SK-N-SH (cell line): ENCODE results near the gene ABITRAM. TPM values are rescaled to one million over a fixed set of nuclear protein-coding genes. Genes with fewer than 3 reads are reported as not detected.
"Not testable (repeated sequence)": the region's sequence is repeated elsewhere in the genome, so short reads cannot be mapped to it uniquely, and the experiment has no call there.

Experiments used
- CTCF ChIA-PET: fragments of 300-600, 350-600 bp; formaldehyde crosslinking; extraction: SDS; loops from one replicate; lab custom pipeline; 2021; lab: Yijun Ruan, JAX
- POLR2A ChIA-PET: fragments of 350-600 bp; sonication (Branson Sonifier 250); formaldehyde crosslinking; extraction: SDS; loops from one replicate; lab custom pipeline; 2020; ENCODE audit warnings: antibody characterized with exemption, inconsistent platforms; lab: Yijun Ruan, JAX
- DNase-seq: peaks from one replicate; pipeline ENCODE4 v3.0.0; 2012
- H2AFZ ChIP-seq: fragments of 200-600 bp; sonication (generic); 2 replicates; pipeline ENCODE4 v1.8.1; 2016; ENCODE audit warnings: antibody characterized with exemption, mild to moderate bottlenecking, low read depth
- H3F3A ChIP-seq: fragments of 200-600 bp; sonication (generic); replicated peaks from 2 replicates; pipeline ENCODE3; 2016; ENCODE audit warnings: antibody characterized with exemption, mild to moderate bottlenecking; ENCODE audit not compliant: insufficient read depth
- H3K27ac ChIP-seq, 2 experiments: fragments of 200-500 bp in 1 of 2; fragments of 200-600 bp in 1 of 2; sonication (Bioruptor generic) in 1 of 2; sonication (generic), shearing (Covaris generic) in 1 of 2; 2 replicates each; pipeline versions ENCODE4 v1.5.1 to v1.6.1; 2014 to 2016; ENCODE audit warnings: low read depth in 2 of 2, inconsistent platforms in 1 of 2, low read length in 1 of 2, mild to moderate bottlenecking in 1 of 2, mixed read lengths in 1 of 2
- H3K27me3 ChIP-seq: fragments of 200-600 bp; sonication (generic), shearing (Covaris generic); 2 replicates; pipeline ENCODE4 v1.6.1; 2016; ENCODE audit warnings: mixed run types; ENCODE audit not compliant: insufficient read depth
- H3K36me3 ChIP-seq, 2 experiments: fragments of 200-500 bp in 1 of 2; fragments of 200-600 bp in 1 of 2; sonication (Bioruptor generic) in 1 of 2; sonication (generic) in 1 of 2; replicated peaks in 1 of 2; 2 replicates each; pipeline versions ENCODE3 to v1.5.1; 2014 to 2016; ENCODE audit warnings: low read length in 1 of 2, mild to moderate bottlenecking in 1 of 2; ENCODE audit not compliant: insufficient read depth in 2 of 2, control insufficient read depth in 1 of 2
- H3K4me1 ChIP-seq, 2 experiments: fragments of 200-500 bp in 1 of 2; fragments of 200-600 bp in 1 of 2; sonication (Bioruptor generic) in 1 of 2; sonication (generic), shearing (Covaris generic) in 1 of 2; 2 replicates each; pipeline versions ENCODE4 v1.5.1 to v1.6.1; 2014 to 2016; ENCODE audit warnings: low read depth in 1 of 2, low read length in 1 of 2, mixed run types in 1 of 2; ENCODE audit not compliant: insufficient read depth in 2 of 2, control insufficient read depth in 1 of 2
- H3K4me2 ChIP-seq: fragments of 200-600 bp; sonication (generic), shearing (Covaris generic); 2 replicates; pipeline ENCODE4 v1.6.1; 2017; ENCODE audit warnings: mixed run types
- H3K4me3 ChIP-seq, 2 experiments: fragments of 200-500 bp in 1 of 2; fragments of 200-600 bp in 1 of 2; sonication (Bioruptor generic) in 1 of 2; sonication (generic), shearing (Covaris generic) in 1 of 2; 2 replicates each; pipeline versions ENCODE4 v1.5.1 to v1.8.1; 2014 to 2016; ENCODE audit warnings: low read depth in 2 of 2, inconsistent platforms in 1 of 2, low read length in 1 of 2, mild to moderate bottlenecking in 1 of 2, mixed read lengths in 1 of 2, moderate library complexity in 1 of 2
- H3K79me2 ChIP-seq: fragments of 200-600 bp; sonication (generic); 2 replicates; pipeline ENCODE4 v1.8.1; 2017; ENCODE audit warnings: mild to moderate bottlenecking; ENCODE audit not compliant: insufficient read depth
- H3K9ac ChIP-seq: fragments of 200-600 bp; sonication (generic); 2 replicates; pipeline ENCODE4 v1.6.1; 2017; ENCODE audit warnings: mixed run types
- H3K9me2 ChIP-seq: fragments of 200-600 bp; sonication (generic); 2 replicates; pipeline ENCODE4 v1.6.1; 2017; ENCODE audit warnings: mixed run types
- H3K9me3 ChIP-seq: fragments of 200-600 bp; sonication (generic); 2 replicates; pipeline ENCODE4 v1.6.1; 2017; ENCODE audit warnings: mixed run types, mild to moderate bottlenecking, moderate library complexity
- H4K20me1 ChIP-seq: fragments of 200-600 bp; sonication (generic); 2 replicates; pipeline ENCODE4 v1.6.1; 2017; ENCODE audit warnings: mild to moderate bottlenecking, mixed run types; ENCODE audit not compliant: insufficient read depth
- EP300 ChIP-seq, 2 experiments: IDR thresholded peaks; 2 replicates each; pipeline versions ENCODE4 v1.4.0 to v1.6.1; 2012; ENCODE audit warnings: borderline replicate concordance in 1 of 2, low read depth in 1 of 2, low read length in 1 of 2
- JUND ChIP-seq: IDR thresholded peaks from 2 replicates; pipeline ENCODE4 v1.4.0; 2012
- NFIC ChIP-seq: IDR thresholded peaks from 2 replicates; pipeline ENCODE4 v1.4.0; 2012; ENCODE audit warnings: borderline replicate concordance
- RAD21 ChIP-seq: IDR thresholded peaks from 2 replicates; pipeline ENCODE4 v1.6.1; 2012; ENCODE audit warnings: mild to moderate bottlenecking, low read length
- WGBS: methylation state at CpG from one replicate; pipeline ENCODE4 v1.1.6; 2017; ENCODE audit warnings: low lambda C conversion rate; 5-methylcytosine and 5-hydroxymethylcytosine counted together
- polyA plus RNA-seq, 3 experiments: library from polyadenylated mRNA; depleted of rRNA; stranded (reverse); fragments of >200 nt; gene quantifications; 2 replicates each; pipeline ENCODE4 v1.2.3, GENCODE V29; 2012
- TF ChIP-seq, protein P1 (sequence below): fragments of 200-600 bp; sonication (generic); IDR thresholded peaks from 2 replicates; pipeline ENCODE4 v1.6.1; 2017; ENCODE audit warnings: antibody characterized with exemption, mild to moderate bottlenecking, moderate library complexity

Gene ABITRAM
- polyA plus RNA-seq, 1 of the 3 experiments (the other 2 are of a cell fraction), result 13.9 TPM

DNA sequence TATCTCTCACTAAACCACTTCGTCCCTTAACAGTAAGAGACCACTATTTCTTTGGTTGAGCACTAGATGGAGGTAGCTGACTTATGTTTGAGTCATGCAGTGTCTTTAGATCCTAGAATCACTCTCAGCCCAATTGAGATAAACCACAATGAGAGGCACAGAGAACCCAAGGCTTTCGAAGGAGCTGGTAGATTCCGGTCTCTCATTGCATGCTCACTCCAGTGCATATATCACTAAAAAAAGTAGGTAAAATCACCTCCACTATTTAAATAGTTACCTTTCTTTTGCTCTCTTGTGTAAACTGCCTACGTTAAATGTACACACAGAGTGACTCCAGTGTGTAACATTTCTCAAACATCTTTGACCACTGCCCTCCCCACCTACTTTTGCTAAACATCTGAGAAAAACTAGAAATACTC lies 44.5 kb upstream of the ABITRAM start:
- Histone ChIP-seq H2AFZ (no peak overlapping the region), H3K9me3 (no peaks in the 10 kb centered on the region), H3K4me2 (no peak overlapping the region), H3K9ac (no peak overlapping the region), H4K20me1 (no peaks in the 10 kb centered on the region), H3K4me3 (no peak overlapping the region), H3K9me2 (no peaks in the 10 kb centered on the region), H3K36me3 (peaks cover 41 to 85% of the 10 kb centered on the region in 2 experiments), H3K4me1 (no peaks in the 10 kb centered on the region), H3K27me3 (no peaks in the 10 kb centered on the region), H3K79me2 (no peaks in the 10 kb centered on the region), H3K27ac (no peak overlapping the region), H3F3A (no peaks in the 10 kb centered on the region)
- TF ChIP-seq RAD21 (peak; percentile 50; the same call in 1 of the 2 replicates), NFIC (no peak)
- TF ChIP-seq, protein P1, sequence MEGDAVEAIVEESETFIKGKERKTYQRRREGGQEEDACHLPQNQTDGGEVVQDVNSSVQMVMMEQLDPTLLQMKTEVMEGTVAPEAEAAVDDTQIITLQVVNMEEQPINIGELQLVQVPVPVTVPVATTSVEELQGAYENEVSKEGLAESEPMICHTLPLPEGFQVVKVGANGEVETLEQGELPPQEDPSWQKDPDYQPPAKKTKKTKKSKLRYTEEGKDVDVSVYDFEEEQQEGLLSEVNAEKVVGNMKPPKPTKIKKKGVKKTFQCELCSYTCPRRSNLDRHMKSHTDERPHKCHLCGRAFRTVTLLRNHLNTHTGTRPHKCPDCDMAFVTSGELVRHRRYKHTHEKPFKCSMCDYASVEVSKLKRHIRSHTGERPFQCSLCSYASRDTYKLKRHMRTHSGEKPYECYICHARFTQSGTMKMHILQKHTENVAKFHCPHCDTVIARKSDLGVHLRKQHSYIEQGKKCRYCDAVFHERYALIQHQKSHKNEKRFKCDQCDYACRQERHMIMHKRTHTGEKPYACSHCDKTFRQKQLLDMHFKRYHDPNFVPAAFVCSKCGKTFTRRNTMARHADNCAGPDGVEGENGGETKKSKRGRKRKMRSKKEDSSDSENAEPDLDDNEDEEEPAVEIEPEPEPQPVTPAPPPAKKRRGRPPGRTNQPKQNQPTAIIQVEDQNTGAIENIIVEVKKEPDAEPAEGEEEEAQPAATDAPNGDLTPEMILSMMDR, result peak; percentile 46
- DNase-seq, result no peak
- WGBS, result 93% methylated on average over 4 of the region's 4 CpGs
- ChIA-PET CTCF (interaction anchor here (0.8 to 1.6 kb wide), 4 partner anchors 10 to 433 kb away, joined by 3 to 7 read pairs (median 3); no protein-coding TSS in a partner anchor), POLR2A (no interaction called here)

DNA sequence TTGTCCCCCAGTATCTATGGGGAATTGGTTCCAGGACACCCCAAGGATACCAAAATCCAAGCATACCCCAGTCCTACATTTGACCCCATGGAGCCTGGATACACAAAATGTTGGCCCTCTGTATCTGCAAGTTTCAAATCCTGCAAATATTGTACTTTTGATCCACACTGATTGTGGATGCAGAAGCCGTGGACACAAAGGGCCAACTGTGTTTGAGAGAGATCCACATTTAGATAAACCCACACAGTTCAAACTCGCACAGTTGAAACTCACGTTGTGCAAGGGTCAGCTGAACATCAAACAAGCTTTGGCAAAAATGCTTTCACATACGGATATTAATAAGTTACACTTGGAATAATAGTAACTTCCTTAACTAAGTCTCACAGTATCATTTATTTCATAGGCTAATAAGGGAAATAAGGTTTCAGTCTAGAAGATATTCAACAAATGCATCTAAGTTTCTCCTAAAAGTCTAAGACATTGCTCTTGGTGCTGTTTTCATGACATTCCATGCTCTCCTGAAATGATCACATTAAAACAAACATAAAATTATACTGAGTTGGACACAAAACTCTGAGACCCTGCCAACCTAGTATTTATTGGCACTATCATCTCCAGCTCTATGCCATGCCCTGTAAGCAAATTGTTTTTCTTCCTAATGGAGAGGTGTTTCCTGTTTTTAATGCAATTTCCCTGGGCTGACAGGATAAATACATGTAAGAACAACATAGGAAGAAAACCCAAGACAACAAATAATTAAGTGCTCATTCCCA lies 39.8 kb upstream of the ABITRAM start:
- Histone ChIP-seq H3K9ac (no peak overlapping the region), H3K9me2 (no peaks in the 10 kb centered on the region), H3K4me3 (no peak overlapping the region), H3K27me3 (no peaks in the 10 kb centered on the region), H3K79me2 (no peaks in the 10 kb centered on the region), H3K27ac (no peak overlapping the region), H3K4me1 (no peaks in the 10 kb centered on the region), H3K4me2 (no peak overlapping the region), H2AFZ (no peak overlapping the region)
- CTCF ChIA-PET, result no interaction called here
- TF ChIP-seq JUND, result no peak
- TF ChIP-seq, all 33 proteins: peak for 0
- DNase-seq, result no peak
- POLR2A ChIA-PET, result no interaction called here
- 85% methylated on average over 4 of the region's 4 CpGs for WGBS
- Histone ChIP-seq H3F3A (no peaks in the 10 kb centered on the region), H4K20me1 (no peaks in the 10 kb centered on the region), H3K9me3 (no peaks in the 10 kb centered on the region), H3K36me3 (peaks cover 55 to 91% of the 10 kb centered on the region in 2 experiments)

DNA sequence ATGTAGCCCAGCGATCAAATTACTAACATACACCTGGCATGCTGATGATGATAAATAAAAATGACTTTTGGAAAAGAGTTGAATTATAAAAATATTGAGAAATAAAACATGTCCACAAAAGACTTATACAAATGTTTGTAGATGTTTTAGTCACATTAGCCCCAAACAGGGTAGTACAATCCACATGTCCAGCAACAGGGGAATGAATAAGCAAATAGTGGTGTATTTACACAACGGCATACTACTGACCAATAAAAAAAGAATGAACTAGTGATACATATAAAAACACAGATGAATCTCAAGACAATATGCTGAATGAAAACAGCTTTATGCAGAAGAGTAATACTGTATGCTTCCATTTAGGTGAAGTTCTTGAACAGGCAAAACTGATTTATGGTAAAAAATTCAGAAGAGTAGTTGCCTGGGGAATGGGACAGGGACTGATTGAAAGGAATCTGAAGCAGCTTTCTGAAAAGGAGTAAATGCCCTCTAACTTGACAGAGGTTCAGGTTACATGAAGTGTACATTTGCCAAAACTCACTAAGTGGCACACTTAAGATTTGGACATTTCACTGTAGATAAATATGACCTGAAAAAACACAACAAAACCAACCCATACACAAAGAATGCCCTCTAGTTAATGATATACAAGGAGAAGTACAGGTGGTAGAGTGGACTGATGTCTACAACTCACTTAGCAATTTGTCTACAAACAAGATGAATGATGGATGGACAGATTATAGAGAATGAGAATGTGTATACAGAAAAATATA lies 36.7 kb upstream of the ABITRAM start:
- WGBS, result 98% methylated on average over 2 of the region's 2 CpGs
- POLR2A ChIA-PET, result no interaction called here
- DNase-seq, result no peak
- no peak overlapping the region for H3K9ac ChIP-seq
- H3K79me2 ChIP-seq, result no peaks in the 10 kb centered on the region
- no peaks in the 10 kb centered on the region for H3K4me1 ChIP-seq
- H3K4me3 ChIP-seq, result no peak overlapping the region
- TF ChIP-seq EP300 (IDR thresholded peaks at IDR 0.05; ENCODE audit: borderline replicate concordance in 1 of 2, low read depth in 1 of 2, low read length in 1 of 2), result no peak
- H3K4me2 ChIP-seq, result no peak overlapping the region
- H3K27me3 ChIP-seq, result no peaks in the 10 kb centered on the region
- no peaks in the 10 kb centered on the region for H3K9me3 ChIP-seq
- no peak overlapping the region for H2AFZ ChIP-seq
- no peaks in the 10 kb centered on the region for H3K9me2 ChIP-seq
- H4K20me1 ChIP-seq, result no peaks in the 10 kb centered on the region
- H3K27ac ChIP-seq, result no peak overlapping the region
- H3K36me3 ChIP-seq, result peaks cover 57 to 89% of the 10 kb centered on the region in 2 experiments
- CTCF ChIA-PET, result no interaction called here
- H3F3A ChIP-seq, result no peaks in the 10 kb centered on the region

DNA sequence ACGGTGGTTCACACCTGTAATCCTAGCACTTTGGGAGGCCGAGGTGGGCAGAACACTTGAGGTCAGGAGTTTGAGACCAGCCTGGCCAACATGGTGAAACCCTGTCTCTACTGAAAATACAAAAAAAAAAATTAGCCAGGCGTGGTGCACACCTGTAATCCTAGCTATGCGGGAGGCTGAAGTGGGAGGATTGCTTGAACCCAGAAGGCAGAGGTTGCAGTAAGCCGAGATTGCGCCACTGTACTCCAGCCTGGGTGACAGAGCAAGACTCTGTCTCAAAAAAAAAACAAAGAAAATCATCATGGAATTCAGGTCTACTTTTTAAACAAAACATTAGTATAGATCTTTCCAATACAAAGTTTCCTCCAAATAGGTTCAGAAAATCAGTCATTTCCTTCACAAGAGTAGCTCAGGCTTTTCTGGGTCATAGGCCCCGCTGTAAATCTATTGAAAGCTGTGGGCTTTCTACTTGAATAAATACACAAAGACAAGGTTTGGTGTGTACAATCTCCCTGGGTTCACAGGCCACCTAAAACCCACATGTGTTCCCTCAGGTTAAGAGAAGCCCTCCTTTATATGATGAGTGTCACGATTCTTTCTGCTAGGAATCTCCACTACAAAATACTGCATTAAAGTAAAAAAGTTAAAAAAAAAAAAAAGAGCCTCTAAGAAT lies 35.0 kb upstream of the ABITRAM start:
- not testable (repeated sequence) for H3K27ac ChIP-seq, H3K27me3 ChIP-seq, H3K79me2 ChIP-seq, H3K9ac ChIP-seq, H3K4me1 ChIP-seq, H2AFZ ChIP-seq, H3K9me3 ChIP-seq, H3K9me2 ChIP-seq, H3K4me3 ChIP-seq, H3F3A ChIP-seq, H4K20me1 ChIP-seq, H3K4me2 ChIP-seq, DNase-seq
- ChIA-PET POLR2A (interaction anchor here (0.9 kb wide), 1 partner anchor 16 kb away, joined by 3 read pairs; no protein-coding TSS in a partner anchor), CTCF (interaction anchor here (0.7 kb wide), 1 partner anchor 10 kb away, joined by 3 read pairs; no protein-coding TSS in a partner anchor)
- H3K36me3 ChIP-seq, result peaks cover 68 to 82% of the 10 kb centered on the region in 2 experiments
- 92% methylated on average over 8 of the region's 8 CpGs for WGBS
